KG1 (cell line): ENCODE results near the gene POLR2M.

Experiments used
- DNase-seq: peaks from one replicate; lab custom pipeline; 2025; lab: John Stamatoyannopoulos, UW

POLR2M gene

GRCh38 chr15:57706405-57707209, at the start of gene POLR2M:
POLR2M (plus strand) TSS chr15:57706714; CDS start chr15:57706843, 129 bp downstream.
- peak; percentile 67 for DNase-seq

GRCh38 chr15:57657619-57658018, 48.9 kb upstream of the POLR2M start:
- no peak for DNase-seq

GRCh38 chr15:57662091-57662744, 44.3 kb upstream of the POLR2M start:
- DNase-seq, result no peak

- no peak for DNase-seq
Observed at GRCh38 chr15:57662802-57663201, 43.7 kb upstream of the POLR2M start.

GRCh38 chr15:57663262-57663661, 43.3 kb upstream of the POLR2M start:
- no peak for DNase-seq

GRCh38 chr15:57665194-57665593, 41.3 kb upstream of the POLR2M start:
- DNase-seq, result no peak

GRCh38 chr15:57665939-57666338, 40.6 kb upstream of the POLR2M start:
- no peak for DNase-seq

GRCh38 chr15:57667171-57667849, 39.2 kb upstream of the POLR2M start:
- DNase-seq, result no peak

GRCh38 chr15:57668016-57668415, 38.5 kb upstream of the POLR2M start:
- DNase-seq, result no peak

GRCh38 chr15:57671636-57672035, 34.9 kb upstream of the POLR2M start:
- DNase-seq, result no peak

GRCh38 chr15:57675481-57676181, 30.9 kb upstream of the POLR2M start:
- no peak for DNase-seq

- DNase-seq, result no peak
Observed at GRCh38 chr15:57676585-57676984, 29.9 kb upstream of the POLR2M start.

GRCh38 chr15:57677204-57677603, 29.3 kb upstream of the POLR2M start:
- DNase-seq, result no peak

- no peak for DNase-seq
Observed at GRCh38 chr15:57680021-57680420, 26.5 kb upstream of the POLR2M start.

- no peak for DNase-seq
Observed at GRCh38 chr15:57681011-57681410, 25.5 kb upstream of the POLR2M start.

- DNase-seq, result no peak
Observed at GRCh38 chr15:57683481-57683880, 23.0 kb upstream of the POLR2M start.

- DNase-seq, result no peak
Observed at GRCh38 chr15:57684491-57685151, 21.9 kb upstream of the POLR2M start.

GRCh38 chr15:57685306-57686095, 21.0 kb upstream of the POLR2M start:
- no peak for DNase-seq

GRCh38 chr15:57686657-57687056, 19.9 kb upstream of the POLR2M start:
- no peak for DNase-seq

GRCh38 chr15:57690341-57690966, 16.1 kb upstream of the POLR2M start:
- no peak for DNase-seq
